Keratinocyte (primary cell): ENCODE results near the gene ALG11.

Source experiments
- CTCF ChIP-seq, 3 experiments: IDR thresholded peaks in 1 of 3; conservative IDR thresholded peaks in 1 of 3; optimal IDR thresholded peaks in 1 of 3; 2 replicates in 2 of 3; 3 replicates in 1 of 3; pipeline versions ENCODE3 to v1.5.1; 2011; ENCODE audit warnings: low read length in 3 of 3, mild to moderate bottlenecking in 3 of 3, moderate library complexity in 2 of 3, control low read depth in 1 of 3, inconsistent platforms in 1 of 3; ENCODE audit not compliant: insufficient read depth in 2 of 3; ENCODE audit errors: extremely low read depth in 1 of 3
- EZH2 ChIP-seq: IDR thresholded peaks from one replicate; pipeline ENCODE4 v1.6.1; 2012; ENCODE audit warnings: inconsistent platforms, mild to moderate bottlenecking, low read length, moderate library complexity

GRCh38 chr13:52002361-52002760 lies 9.8 kb upstream of the ALG11 start:
- TF ChIP-seq CTCF (optimal IDR thresholded peaks at IDR 0.05 in 1 of 3, IDR thresholded peaks at IDR 0.05 in 1 of 3, conservative IDR thresholded peaks at IDR 0.05 in 1 of 3; ENCODE audit: extremely low read depth in 1 of 3, insufficient read depth in 2 of 3, low read length in 3 of 3) (no peak), EZH2 (no peak)
